ENCODE measurements around the gene SMIM36. TPM values are rescaled to one million over a fixed set of nuclear protein-coding genes. Genes with fewer than 3 reads are reported as not detected.
"Not testable (repeated sequence)": the region's sequence is repeated elsewhere in the genome, so short reads cannot be mapped to it uniquely, and the experiment has no call there.

The SMIM36 gene
- total RNA-seq, 1 donor from 2014 or later, result not detected

GRCh38 chr17:55451758-55452138 lies 59.5 kb downstream of the SMIM36 start:
- DNase-seq (ENCODE audit: low read depth) (no peak), FAIRE-seq (no peak)
- H3K4me3 ChIP-seq (ENCODE audit: low read depth, low read length), result no peak overlapping the region
- H3K27me3 ChIP-seq (ENCODE audit: control insufficient read depth, insufficient read depth, low read length), result no peaks in the 10 kb centered on the region
- no peaks in the 10 kb centered on the region for H3K36me3 ChIP-seq (ENCODE audit: control insufficient read depth, insufficient read depth, low read length)
- TF ChIP-seq CTCF (IDR thresholded peaks at IDR 0.05; ENCODE audit: insufficient read depth, low read length, severe bottlenecking), result no peak

- no peaks in the 10 kb centered on the region for H3K27me3 ChIP-seq (ENCODE audit: control insufficient read depth, insufficient read depth, low read length)
These were observed 60.0 kb downstream of the SMIM36 start for GRCh38 chr17:55451203-55451641.

DNA sequence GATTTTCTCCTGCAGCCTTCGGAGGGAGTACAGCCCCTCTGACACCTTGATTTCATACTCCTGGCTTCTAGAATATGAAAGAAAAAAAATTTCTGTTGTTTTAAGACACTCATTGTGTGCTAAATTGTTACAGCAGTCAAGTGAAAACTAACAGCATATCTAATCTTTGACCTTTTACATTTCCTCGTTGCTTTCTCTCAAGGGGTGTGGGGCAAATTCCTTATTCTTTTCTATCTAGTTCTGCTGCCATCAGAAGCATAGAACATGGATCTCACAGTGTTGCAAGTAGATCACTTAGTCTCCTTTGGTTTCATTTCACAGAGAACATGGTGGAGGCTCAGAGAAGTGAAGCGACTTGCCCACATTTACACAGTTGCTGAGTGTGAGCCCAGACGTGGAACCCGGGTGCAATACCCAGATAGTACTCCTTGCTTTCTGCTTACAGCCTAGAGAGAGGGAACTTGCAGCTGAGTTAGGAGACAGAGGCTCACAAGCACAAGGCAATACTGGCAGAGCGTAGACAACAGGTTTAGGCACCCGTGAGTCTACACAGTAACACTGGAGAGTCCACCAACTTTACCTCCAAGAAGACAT lies 60.9 kb downstream of the SMIM36 start:
- no peak for FAIRE-seq
- Histone ChIP-seq H3K27me3 (ENCODE audit: control insufficient read depth, insufficient read depth, low read length) (no peaks in the 10 kb centered on the region), H3K36me3 (ENCODE audit: control insufficient read depth, insufficient read depth, low read length) (no peaks in the 10 kb centered on the region), H3K4me3 (ENCODE audit: low read depth, low read length) (no peak overlapping the region)
- TF ChIP-seq CTCF (IDR thresholded peaks at IDR 0.05; ENCODE audit: insufficient read depth, low read length, severe bottlenecking), result no peak
- no peak for DNase-seq (ENCODE audit: low read depth)

More at GRCh38 chr17:55451203-55451641, 60.0 kb downstream of the SMIM36 start:
- no peak for TF ChIP-seq CTCF (IDR thresholded peaks at IDR 0.05; ENCODE audit: insufficient read depth, low read length, severe bottlenecking)
- DNase-seq (ENCODE audit: low read depth) (no peak), FAIRE-seq (no peak)
- Histone ChIP-seq H3K36me3 (ENCODE audit: control insufficient read depth, insufficient read depth, low read length) (no peaks in the 10 kb centered on the region), H3K4me3 (ENCODE audit: low read depth, low read length) (no peak overlapping the region)

DNA sequence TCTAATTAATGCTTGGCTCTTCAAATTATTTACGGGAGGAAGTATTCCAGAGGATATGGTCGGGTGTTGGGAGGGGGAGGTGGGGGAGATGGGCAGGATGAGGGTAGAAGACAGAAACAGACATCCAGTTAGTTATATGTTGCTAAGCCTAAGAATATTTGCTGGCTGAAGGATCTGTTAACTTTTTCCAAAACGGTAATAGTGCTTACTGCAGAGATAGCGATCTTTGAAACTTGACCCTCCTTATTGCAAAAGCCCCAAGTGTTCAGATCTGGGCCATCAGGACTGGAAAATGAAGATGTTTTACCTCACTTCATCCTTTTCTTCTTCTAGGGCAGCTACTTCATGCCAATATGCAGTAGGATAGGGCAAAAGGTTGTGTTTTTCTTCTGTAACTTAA lies 62.6 kb downstream of the SMIM36 start:
- FAIRE-seq (no peak), DNase-seq (ENCODE audit: low read depth) (no peak)
- no peak overlapping the region for H3K4me3 ChIP-seq (ENCODE audit: low read depth, low read length)

DNA sequence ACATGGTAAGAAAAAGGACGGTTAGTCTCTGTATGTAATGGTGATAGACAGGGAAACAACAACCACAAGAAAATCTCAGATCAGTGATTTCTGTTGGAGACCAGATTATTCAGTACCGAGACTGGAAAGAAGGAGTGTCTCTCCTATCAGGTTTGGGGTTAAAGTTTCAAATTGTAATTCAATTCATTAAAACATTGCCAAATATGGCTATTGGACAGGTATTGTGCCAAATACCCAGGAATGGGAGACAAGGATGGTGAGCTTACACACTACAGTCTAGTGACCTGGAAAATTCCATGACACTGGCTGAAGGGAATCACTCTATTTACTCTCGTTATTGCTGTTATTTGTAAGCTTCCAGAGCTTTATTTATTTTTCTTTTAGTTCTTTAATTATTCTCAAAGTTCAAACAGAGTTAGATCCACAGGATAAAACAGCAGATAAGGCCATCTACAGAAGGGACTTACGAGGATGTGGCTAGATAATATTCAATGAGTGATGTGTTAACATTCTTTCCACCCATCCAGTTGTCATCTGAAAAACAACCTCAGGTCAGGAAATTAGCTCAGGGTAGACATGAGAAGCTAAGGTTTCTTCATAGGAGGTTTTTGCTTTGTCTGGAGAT lies 64.6 kb downstream of the SMIM36 start:
- Histone ChIP-seq H3K36me3 (ENCODE audit: control insufficient read depth, insufficient read depth, low read length) (no peaks in the 10 kb centered on the region), H3K27me3 (ENCODE audit: control insufficient read depth, insufficient read depth, low read length) (no peaks in the 10 kb centered on the region), H3K4me3 (ENCODE audit: low read depth, low read length) (no peak overlapping the region)
- no peak for DNase-seq (ENCODE audit: low read depth)
- no peak for TF ChIP-seq CTCF (IDR thresholded peaks at IDR 0.05; ENCODE audit: insufficient read depth, low read length, severe bottlenecking)
- no peak for FAIRE-seq

More for the DNA sequence above, 62.6 kb downstream of the SMIM36 start:
- Histone ChIP-seq H3K27me3 (ENCODE audit: control insufficient read depth, insufficient read depth, low read length) (no peaks in the 10 kb centered on the region), H3K36me3 (ENCODE audit: control insufficient read depth, insufficient read depth, low read length) (no peaks in the 10 kb centered on the region)
- TF ChIP-seq CTCF (IDR thresholded peaks at IDR 0.05; ENCODE audit: insufficient read depth, low read length, severe bottlenecking), result no peak

DNA sequence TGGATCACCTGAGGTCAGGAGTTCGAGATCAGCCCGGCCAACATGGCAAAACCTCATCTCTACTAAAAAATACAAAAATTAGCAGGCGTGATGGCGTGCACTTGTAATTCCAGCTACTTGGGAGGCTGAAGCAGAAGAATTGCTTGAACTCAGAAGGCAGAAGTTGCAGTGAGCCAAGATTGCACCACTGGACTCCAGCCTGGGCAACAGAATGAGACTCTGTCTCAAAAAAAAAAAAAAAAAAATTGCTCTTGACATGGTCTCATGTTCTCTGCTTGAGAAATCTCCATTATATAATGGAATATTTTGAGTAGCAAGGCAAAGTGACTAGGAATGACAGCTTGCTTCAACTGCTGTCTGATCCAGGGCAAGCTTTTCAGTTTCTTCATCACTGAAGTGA lies 65.2 kb downstream of the SMIM36 start:
- DNase-seq (ENCODE audit: low read depth); FAIRE-seq; H3K36me3 ChIP-seq (ENCODE audit: control insufficient read depth, insufficient read depth, low read length); H3K27me3 ChIP-seq (ENCODE audit: control insufficient read depth, insufficient read depth, low read length); H3K4me3 ChIP-seq (ENCODE audit: low read depth, low read length): not testable (repeated sequence)

Measured in bronchial epithelial cell (primary cell).